ENCODE data around the gene AP4B1. TPM values are rescaled to one million over a fixed set of nuclear protein-coding genes. Genes with fewer than 3 reads are reported as not detected.

AP4B1 gene
- total and polyA plus RNA-seq, 9 of the 15 experiments (the other 6 are each of a cell fraction or from before 2014, with no cell fraction given) = 15.8 to 36.5 (median 24.6) TPM

GRCh38 chr1:113904674-113905434, at the start of gene AP4B1, which contains the start of gene DCLRE1B (continued):
- no peak for TF ChIP-seq ZNF707 (CRISPR knock-in tag; conservative IDR thresholded peaks at IDR 0.05)
- TF ChIP-seq, protein P1, sequence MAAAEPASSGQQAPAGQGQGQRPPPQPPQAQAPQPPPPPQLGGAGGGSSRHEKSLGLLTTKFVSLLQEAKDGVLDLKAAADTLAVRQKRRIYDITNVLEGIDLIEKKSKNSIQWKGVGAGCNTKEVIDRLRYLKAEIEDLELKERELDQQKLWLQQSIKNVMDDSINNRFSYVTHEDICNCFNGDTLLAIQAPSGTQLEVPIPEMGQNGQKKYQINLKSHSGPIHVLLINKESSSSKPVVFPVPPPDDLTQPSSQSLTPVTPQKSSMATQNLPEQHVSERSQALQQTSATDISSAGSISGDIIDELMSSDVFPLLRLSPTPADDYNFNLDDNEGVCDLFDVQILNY (CRISPR knock-in tag; IDR thresholded peaks at IDR 0.05) = peak; percentile 78; the same call in 1 of the 2 replicates
- TF ChIP-seq ZNF121 (CRISPR knock-in tag; conservative IDR thresholded peaks at IDR 0.05) = no peak
- TF ChIP-seq CBFA2T3 (IDR thresholded peaks at IDR 0.05) = peak; percentile 67
- TF ChIP-seq ZNF589 (CRISPR knock-in tag; IDR thresholded peaks at IDR 0.05; ENCODE audit: low read depth) = peak; percentile 40; the same call in 1 of the 2 replicates
- TF ChIP-seq ATF7 (IDR thresholded peaks at IDR 0.05) = peak; percentile 92
- TF ChIP-seq, protein P2, sequence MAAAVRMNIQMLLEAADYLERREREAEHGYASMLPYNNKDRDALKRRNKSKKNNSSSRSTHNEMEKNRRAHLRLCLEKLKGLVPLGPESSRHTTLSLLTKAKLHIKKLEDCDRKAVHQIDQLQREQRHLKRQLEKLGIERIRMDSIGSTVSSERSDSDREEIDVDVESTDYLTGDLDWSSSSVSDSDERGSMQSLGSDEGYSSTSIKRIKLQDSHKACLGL (CRISPR knock-in tag; IDR thresholded peaks at IDR 0.05; ENCODE audit: borderline replicate concordance, poor library complexity, severe bottlenecking) = no peak
- TF ChIP-seq CXXC5 (CRISPR knock-in tag; IDR thresholded peaks at IDR 0.05) = peak; percentile 98
- TF ChIP-seq KLF16 (IDR thresholded peaks at IDR 0.05) = peak; percentile 77
- no peak for TF ChIP-seq ZNF398 (CRISPR knock-in tag; IDR thresholded peaks at IDR 0.05)
- TF ChIP-seq KDM4B (IDR thresholded peaks at IDR 0.05; ENCODE audit: borderline replicate concordance in 2 of 2, low read depth in 1 of 2) = 0 out of 4 replicates have a peak, but pooled peaks of 1 of the 2 experiments have one; percentile 65
- TF ChIP-seq CC2D1A (IDR thresholded peaks at IDR 0.05) = peak; percentile 93
- TF ChIP-seq YY1 (IDR thresholded peaks at IDR 0.05; ENCODE audit: borderline replicate concordance in 1 of 3, control insufficient read depth in 1 of 3, extremely low read depth in 1 of 3, insufficient read depth in 3 of 3, insufficient read length in 1 of 3, insufficient replicate concordance in 2 of 3, low read depth in 1 of 3, low read length in 2 of 3) = peak in 2 of 3 experiments; percentile 72 to 87
- TF ChIP-seq ZNF174 (CRISPR knock-in tag; IDR thresholded peaks at IDR 0.05) = no peak
- TF ChIP-seq HMG20A (CRISPR knock-in tag; conservative IDR thresholded peaks at IDR 0.05) = no peak
- TF ChIP-seq TAL1 (IDR thresholded peaks at IDR 0.05) = 0 out of 2 replicates have a peak, but pooled peaks have one; percentile 3
- TF ChIP-seq ZBTB8A (IDR thresholded peaks at IDR 0.05; ENCODE audit: partially characterized antibody) = no peak
- TF ChIP-seq RBM39 (optimal IDR thresholded peaks at IDR 0.05; ENCODE audit: low read depth, low read length) = peak; percentile 79
- TF ChIP-seq SPI1 (IDR thresholded peaks at IDR 0.05; ENCODE audit: borderline replicate concordance, low read depth, low read length) = peak; percentile 85
- TF ChIP-seq, protein P3, sequence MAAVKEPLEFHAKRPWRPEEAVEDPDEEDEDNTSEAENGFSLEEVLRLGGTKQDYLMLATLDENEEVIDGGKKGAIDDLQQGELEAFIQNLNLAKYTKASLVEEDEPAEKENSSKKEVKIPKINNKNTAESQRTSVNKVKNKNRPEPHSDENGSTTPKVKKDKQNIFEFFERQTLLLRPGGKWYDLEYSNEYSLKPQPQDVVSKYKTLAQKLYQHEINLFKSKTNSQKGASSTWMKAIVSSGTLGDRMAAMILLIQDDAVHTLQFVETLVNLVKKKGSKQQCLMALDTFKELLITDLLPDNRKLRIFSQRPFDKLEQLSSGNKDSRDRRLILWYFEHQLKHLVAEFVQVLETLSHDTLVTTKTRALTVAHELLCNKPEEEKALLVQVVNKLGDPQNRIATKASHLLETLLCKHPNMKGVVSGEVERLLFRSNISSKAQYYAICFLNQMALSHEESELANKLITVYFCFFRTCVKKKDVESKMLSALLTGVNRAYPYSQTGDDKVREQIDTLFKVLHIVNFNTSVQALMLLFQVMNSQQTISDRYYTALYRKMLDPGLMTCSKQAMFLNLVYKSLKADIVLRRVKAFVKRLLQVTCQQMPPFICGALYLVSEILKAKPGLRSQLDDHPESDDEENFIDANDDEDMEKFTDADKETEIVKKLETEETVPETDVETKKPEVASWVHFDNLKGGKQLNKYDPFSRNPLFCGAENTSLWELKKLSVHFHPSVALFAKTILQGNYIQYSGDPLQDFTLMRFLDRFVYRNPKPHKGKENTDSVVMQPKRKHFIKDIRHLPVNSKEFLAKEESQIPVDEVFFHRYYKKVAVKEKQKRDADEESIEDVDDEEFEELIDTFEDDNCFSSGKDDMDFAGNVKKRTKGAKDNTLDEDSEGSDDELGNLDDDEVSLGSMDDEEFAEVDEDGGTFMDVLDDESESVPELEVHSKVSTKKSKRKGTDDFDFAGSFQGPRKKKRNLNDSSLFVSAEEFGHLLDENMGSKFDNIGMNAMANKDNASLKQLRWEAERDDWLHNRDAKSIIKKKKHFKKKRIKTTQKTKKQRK (IDR thresholded peaks at IDR 0.05; ENCODE audit: borderline replicate concordance, low read depth, low read length) = peak; percentile 49; the same call in 1 of the 2 replicates

All from K562 (cell line).